SK-N-SH (cell line): Measurements from ENCODE around the gene SZT2. TPM values are rescaled to one million over a fixed set of nuclear protein-coding genes. Genes with fewer than 3 reads are reported as not detected.

Source experiments
- CTCF ChIA-PET: fragments of 300-600, 350-600 bp; formaldehyde crosslinking; extraction: SDS; loops from one replicate; lab custom pipeline; 2021; lab: Yijun Ruan, JAX
- POLR2A ChIA-PET: fragments of 350-600 bp; sonication (Branson Sonifier 250); formaldehyde crosslinking; extraction: SDS; loops from one replicate; lab custom pipeline; 2020; ENCODE audit warnings: antibody characterized with exemption, inconsistent platforms; lab: Yijun Ruan, JAX
- DNase-seq: peaks from one replicate; pipeline ENCODE4 v3.0.0; 2012
- H2AFZ ChIP-seq: fragments of 200-600 bp; sonication (generic); 2 replicates; pipeline ENCODE4 v1.8.1; 2016; ENCODE audit warnings: antibody characterized with exemption, mild to moderate bottlenecking, low read depth
- H3F3A ChIP-seq: fragments of 200-600 bp; sonication (generic); replicated peaks from 2 replicates; pipeline ENCODE3; 2016; ENCODE audit warnings: antibody characterized with exemption, mild to moderate bottlenecking; ENCODE audit not compliant: insufficient read depth
- H3K27ac ChIP-seq, 2 experiments: fragments of 200-500 bp in 1 of 2; fragments of 200-600 bp in 1 of 2; sonication (Bioruptor generic) in 1 of 2; sonication (generic), shearing (Covaris generic) in 1 of 2; 2 replicates each; pipeline versions ENCODE4 v1.5.1 to v1.6.1; 2014 to 2016; ENCODE audit warnings: low read depth in 2 of 2, inconsistent platforms in 1 of 2, low read length in 1 of 2, mild to moderate bottlenecking in 1 of 2, mixed read lengths in 1 of 2
- H3K27me3 ChIP-seq: fragments of 200-600 bp; sonication (generic), shearing (Covaris generic); 2 replicates; pipeline ENCODE4 v1.6.1; 2016; ENCODE audit warnings: mixed run types; ENCODE audit not compliant: insufficient read depth
- H3K36me3 ChIP-seq, 2 experiments: fragments of 200-500 bp in 1 of 2; fragments of 200-600 bp in 1 of 2; sonication (Bioruptor generic) in 1 of 2; sonication (generic) in 1 of 2; replicated peaks in 1 of 2; 2 replicates each; pipeline versions ENCODE3 to v1.5.1; 2014 to 2016; ENCODE audit warnings: low read length in 1 of 2, mild to moderate bottlenecking in 1 of 2; ENCODE audit not compliant: insufficient read depth in 2 of 2, control insufficient read depth in 1 of 2
- H3K4me1 ChIP-seq, 2 experiments: fragments of 200-500 bp in 1 of 2; fragments of 200-600 bp in 1 of 2; sonication (Bioruptor generic) in 1 of 2; sonication (generic), shearing (Covaris generic) in 1 of 2; 2 replicates each; pipeline versions ENCODE4 v1.5.1 to v1.6.1; 2014 to 2016; ENCODE audit warnings: low read depth in 1 of 2, low read length in 1 of 2, mixed run types in 1 of 2; ENCODE audit not compliant: insufficient read depth in 2 of 2, control insufficient read depth in 1 of 2
- H3K4me2 ChIP-seq: fragments of 200-600 bp; sonication (generic), shearing (Covaris generic); 2 replicates; pipeline ENCODE4 v1.6.1; 2017; ENCODE audit warnings: mixed run types
- H3K4me3 ChIP-seq, 2 experiments: fragments of 200-500 bp in 1 of 2; fragments of 200-600 bp in 1 of 2; sonication (Bioruptor generic) in 1 of 2; sonication (generic), shearing (Covaris generic) in 1 of 2; 2 replicates each; pipeline versions ENCODE4 v1.5.1 to v1.8.1; 2014 to 2016; ENCODE audit warnings: low read depth in 2 of 2, inconsistent platforms in 1 of 2, low read length in 1 of 2, mild to moderate bottlenecking in 1 of 2, mixed read lengths in 1 of 2, moderate library complexity in 1 of 2
- H3K79me2 ChIP-seq: fragments of 200-600 bp; sonication (generic); 2 replicates; pipeline ENCODE4 v1.8.1; 2017; ENCODE audit warnings: mild to moderate bottlenecking; ENCODE audit not compliant: insufficient read depth
- H3K9ac ChIP-seq: fragments of 200-600 bp; sonication (generic); 2 replicates; pipeline ENCODE4 v1.6.1; 2017; ENCODE audit warnings: mixed run types
- H3K9me2 ChIP-seq: fragments of 200-600 bp; sonication (generic); 2 replicates; pipeline ENCODE4 v1.6.1; 2017; ENCODE audit warnings: mixed run types
- H3K9me3 ChIP-seq: fragments of 200-600 bp; sonication (generic); 2 replicates; pipeline ENCODE4 v1.6.1; 2017; ENCODE audit warnings: mixed run types, mild to moderate bottlenecking, moderate library complexity
- H4K20me1 ChIP-seq: fragments of 200-600 bp; sonication (generic); 2 replicates; pipeline ENCODE4 v1.6.1; 2017; ENCODE audit warnings: mild to moderate bottlenecking, mixed run types; ENCODE audit not compliant: insufficient read depth
- CHD2 ChIP-seq: fragments of 150-350 bp; IDR thresholded peaks from 2 replicates; pipeline ENCODE4 v1.6.1; 2018; ENCODE audit warnings: low read length; ENCODE audit not compliant: partially characterized antibody
- ELF1 ChIP-seq: IDR thresholded peaks from 2 replicates; pipeline ENCODE4 v1.4.0; 2012
- EP300 ChIP-seq, 2 experiments: IDR thresholded peaks; 2 replicates each; pipeline versions ENCODE4 v1.4.0 to v1.6.1; 2012; ENCODE audit warnings: borderline replicate concordance in 1 of 2, low read depth in 1 of 2, low read length in 1 of 2
- FOSL2 ChIP-seq: IDR thresholded peaks from 2 replicates; pipeline ENCODE4 v1.4.0; 2012; ENCODE audit warnings: low read depth, mild to moderate bottlenecking, moderate library complexity, borderline replicate concordance
- FOXJ3 ChIP-seq: sonication (generic); formaldehyde crosslinking; IDR thresholded peaks from 2 replicates; pipeline ENCODE4 v1.5.1; 2020; ENCODE audit warnings: mild to moderate bottlenecking, missing genetic modification reagents
- MAX ChIP-seq: IDR thresholded peaks from 2 replicates; pipeline ENCODE4 v1.4.0; 2012; ENCODE audit warnings: low read depth
- POLR2AphosphoS5 ChIP-seq: IDR thresholded peaks from 2 replicates; pipeline ENCODE4 v1.6.1; 2012; ENCODE audit warnings: low read depth, low read length
- RAD21 ChIP-seq: IDR thresholded peaks from 2 replicates; pipeline ENCODE4 v1.6.1; 2012; ENCODE audit warnings: mild to moderate bottlenecking, low read length
- RCOR1 ChIP-seq: fragments of 150-350 bp; IDR thresholded peaks from 2 replicates; pipeline ENCODE4 v1.6.1; 2017; ENCODE audit warnings: antibody characterized with exemption, low read length
- RFX5 ChIP-seq: IDR thresholded peaks from 2 replicates; pipeline ENCODE4 v1.6.1; 2012; ENCODE audit warnings: mild to moderate bottlenecking, improper control_type of control experiment, low read length
- RXRA ChIP-seq: IDR thresholded peaks from 2 replicates; pipeline ENCODE4 v1.4.0; 2012; ENCODE audit warnings: low read depth, mild to moderate bottlenecking, borderline replicate concordance
- SMC3 ChIP-seq: IDR thresholded peaks from 2 replicates; pipeline ENCODE4 v1.6.1; 2012; ENCODE audit warnings: low read depth, low read length, improper control_type of control experiment
- TAF1 ChIP-seq: IDR thresholded peaks from 2 replicates; pipeline ENCODE4 v1.6.1; 2012; ENCODE audit warnings: low read depth, mild to moderate bottlenecking, low read length, moderate library complexity, borderline replicate concordance
- TCF12 ChIP-seq: IDR thresholded peaks from 2 replicates; pipeline ENCODE4 v1.4.0; 2012
- TEAD4 ChIP-seq: IDR thresholded peaks from 2 replicates; pipeline ENCODE4 v1.4.0; 2012; ENCODE audit warnings: mild to moderate bottlenecking, borderline replicate concordance; ENCODE audit not compliant: insufficient read depth
- YY1 ChIP-seq: IDR thresholded peaks from 2 replicates; pipeline ENCODE4 v1.4.0; 2012; ENCODE audit warnings: low read depth, mild to moderate bottlenecking
- ZBTB33 ChIP-seq: IDR thresholded peaks from 2 replicates; pipeline ENCODE4 v1.4.0; 2012; ENCODE audit warnings: low read depth, borderline replicate concordance
- WGBS: methylation state at CpG from one replicate; pipeline ENCODE4 v1.1.6; 2017; ENCODE audit warnings: low lambda C conversion rate; 5-methylcytosine and 5-hydroxymethylcytosine counted together
- polyA plus RNA-seq, 3 experiments: library from polyadenylated mRNA; depleted of rRNA; stranded (reverse); fragments of >200 nt; gene quantifications; 2 replicates each; pipeline ENCODE4 v1.2.3, GENCODE V29; 2012
- TF ChIP-seq, protein P1 (sequence below): IDR thresholded peaks from 2 replicates; pipeline ENCODE4 v1.6.1; 2012; ENCODE audit warnings: mild to moderate bottlenecking, low read depth, low read length, moderate library complexity
- TF ChIP-seq, protein P2 (sequence below): fragments of 150-350 bp; IDR thresholded peaks from 2 replicates; pipeline ENCODE4 v1.6.1; 2016; ENCODE audit warnings: mild to moderate bottlenecking, low read depth, low read length

SZT2 gene
- polyA plus RNA-seq, 1 of the 3 experiments (the other 2 are of a cell fraction): 12.9 TPM

DNA sequence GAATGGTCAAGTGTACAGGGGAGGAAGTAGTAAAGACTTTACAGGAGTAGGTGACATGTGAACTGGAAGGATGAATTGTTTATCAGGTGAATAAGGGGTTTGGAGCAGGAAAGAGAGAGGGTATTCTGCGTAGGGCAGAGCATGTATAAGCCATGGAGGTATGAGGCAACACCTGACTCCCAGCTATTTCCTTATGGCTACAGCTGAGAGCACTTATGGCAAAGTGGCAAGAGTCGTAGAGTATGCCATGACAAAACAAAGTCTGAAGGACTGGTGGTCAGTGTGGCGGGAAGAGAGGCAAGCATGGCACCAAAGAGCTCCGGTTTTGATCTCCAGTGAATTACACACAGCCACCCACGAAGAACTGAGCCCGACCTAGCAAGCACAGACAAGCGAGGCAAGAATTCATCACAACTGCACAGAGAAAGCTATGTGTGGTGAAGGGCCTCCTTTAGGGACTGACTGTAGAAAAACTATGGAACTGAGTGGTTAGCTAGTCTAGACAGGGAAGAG lies 12.9 kb upstream of the SZT2 start:
- CTCF ChIA-PET: interaction anchor here (1.2 to 1.6 kb wide), 4 partner anchors 8 to 150 kb away, joined by 3 to 5 read pairs (median 4); no protein-coding TSS in a partner anchor
- no peaks in the 10 kb centered on the region for H3K27me3 ChIP-seq
- no peak for TF ChIP-seq POLR2AphosphoS5
- no peak for TF ChIP-seq ZBTB33
- no peak for TF ChIP-seq FOXJ3 (CRISPR knock-in tag)
- no peak for TF ChIP-seq YY1
- no peak for TF ChIP-seq EP300 (IDR thresholded peaks at IDR 0.05; ENCODE audit: borderline replicate concordance in 1 of 2, low read depth in 1 of 2, low read length in 1 of 2)
- TF ChIP-seq, protein P1, sequence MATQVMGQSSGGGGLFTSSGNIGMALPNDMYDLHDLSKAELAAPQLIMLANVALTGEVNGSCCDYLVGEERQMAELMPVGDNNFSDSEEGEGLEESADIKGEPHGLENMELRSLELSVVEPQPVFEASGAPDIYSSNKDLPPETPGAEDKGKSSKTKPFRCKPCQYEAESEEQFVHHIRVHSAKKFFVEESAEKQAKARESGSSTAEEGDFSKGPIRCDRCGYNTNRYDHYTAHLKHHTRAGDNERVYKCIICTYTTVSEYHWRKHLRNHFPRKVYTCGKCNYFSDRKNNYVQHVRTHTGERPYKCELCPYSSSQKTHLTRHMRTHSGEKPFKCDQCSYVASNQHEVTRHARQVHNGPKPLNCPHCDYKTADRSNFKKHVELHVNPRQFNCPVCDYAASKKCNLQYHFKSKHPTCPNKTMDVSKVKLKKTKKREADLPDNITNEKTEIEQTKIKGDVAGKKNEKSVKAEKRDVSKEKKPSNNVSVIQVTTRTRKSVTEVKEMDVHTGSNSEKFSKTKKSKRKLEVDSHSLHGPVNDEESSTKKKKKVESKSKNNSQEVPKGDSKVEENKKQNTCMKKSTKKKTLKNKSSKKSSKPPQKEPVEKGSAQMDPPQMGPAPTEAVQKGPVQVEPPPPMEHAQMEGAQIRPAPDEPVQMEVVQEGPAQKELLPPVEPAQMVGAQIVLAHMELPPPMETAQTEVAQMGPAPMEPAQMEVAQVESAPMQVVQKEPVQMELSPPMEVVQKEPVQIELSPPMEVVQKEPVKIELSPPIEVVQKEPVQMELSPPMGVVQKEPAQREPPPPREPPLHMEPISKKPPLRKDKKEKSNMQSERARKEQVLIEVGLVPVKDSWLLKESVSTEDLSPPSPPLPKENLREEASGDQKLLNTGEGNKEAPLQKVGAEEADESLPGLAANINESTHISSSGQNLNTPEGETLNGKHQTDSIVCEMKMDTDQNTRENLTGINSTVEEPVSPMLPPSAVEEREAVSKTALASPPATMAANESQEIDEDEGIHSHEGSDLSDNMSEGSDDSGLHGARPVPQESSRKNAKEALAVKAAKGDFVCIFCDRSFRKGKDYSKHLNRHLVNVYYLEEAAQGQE: no peak
- TF ChIP-seq, protein P2, sequence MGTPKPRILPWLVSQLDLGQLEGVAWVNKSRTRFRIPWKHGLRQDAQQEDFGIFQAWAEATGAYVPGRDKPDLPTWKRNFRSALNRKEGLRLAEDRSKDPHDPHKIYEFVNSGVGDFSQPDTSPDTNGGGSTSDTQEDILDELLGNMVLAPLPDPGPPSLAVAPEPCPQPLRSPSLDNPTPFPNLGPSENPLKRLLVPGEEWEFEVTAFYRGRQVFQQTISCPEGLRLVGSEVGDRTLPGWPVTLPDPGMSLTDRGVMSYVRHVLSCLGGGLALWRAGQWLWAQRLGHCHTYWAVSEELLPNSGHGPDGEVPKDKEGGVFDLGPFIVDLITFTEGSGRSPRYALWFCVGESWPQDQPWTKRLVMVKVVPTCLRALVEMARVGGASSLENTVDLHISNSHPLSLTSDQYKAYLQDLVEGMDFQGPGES: no peak
- TF ChIP-seq RAD21: no peak
- no peak for TF ChIP-seq SMC3
- no peak for TF ChIP-seq RXRA
- no peak for TF ChIP-seq MAX
- no peak for TF ChIP-seq FOSL2
- no peak for TF ChIP-seq RCOR1
- no peak for TF ChIP-seq CHD2
- no peak for TF ChIP-seq TEAD4
- no peak for TF ChIP-seq TAF1
- no peak for TF ChIP-seq TCF12
- no peak for TF ChIP-seq ELF1
- no peak for TF ChIP-seq RFX5
- peaks cover 0 to 16% of the 10 kb centered on the region in 2 experiments; a peak in 1 of 4 replicates for H3K4me1 ChIP-seq
- H3K79me2 ChIP-seq: peaks cover 7% of the 10 kb centered on the region; the same call in 1 of the 2 replicates
- H3K4me2 ChIP-seq: no peak overlapping the region
- no peaks in the 10 kb centered on the region for H3K9me3 ChIP-seq
- H3K36me3 ChIP-seq: peaks cover 0 to under 1% of the 10 kb centered on the region in 2 experiments
- H3K4me3 ChIP-seq: no peak overlapping the region
- H3K9me2 ChIP-seq: no peaks in the 10 kb centered on the region
- WGBS: 80% methylated on average over 7 of the region's 7 CpGs
- no peak overlapping the region for H3K9ac ChIP-seq
- no peak for DNase-seq
- POLR2A ChIA-PET: interaction anchor here (1.2 kb wide), 1 partner anchor 13 kb away, joined by 3 read pairs; the partner anchor contains the start of genes MED8 and SZT2
- no peak overlapping the region for H3K27ac ChIP-seq
- H4K20me1 ChIP-seq: no peaks in the 10 kb centered on the region
- H2AFZ ChIP-seq: no peak overlapping the region
- H3F3A ChIP-seq: peaks cover 25% of the 10 kb centered on the region
